SK-N-MC (cell line): ENCODE results near the gene MS4A4E.

Experiments
- DNase-seq: peaks from one replicate; pipeline ENCODE4 v3.0.0-alpha.2; 2011; ENCODE audit warnings: low read depth, low spot score
- H3K27ac ChIP-seq: fragments of 200-600 bp; sonication (generic); 2 replicates; pipeline ENCODE4 v1.5.1; 2016; ENCODE audit warnings: mixed run types
- H3K36me3 ChIP-seq: fragments of 200-600 bp; sonication (generic); 2 replicates; pipeline ENCODE4 v1.6.1; 2017; ENCODE audit warnings: antibody characterized with exemption, low read length, mixed read lengths; ENCODE audit not compliant: insufficient read depth
- H3K4me3 ChIP-seq: fragments of 200-600 bp; sonication (generic); 2 replicates; pipeline ENCODE4 v1.5.1; 2016
- H3K9ac ChIP-seq: fragments of 200-600 bp; sonication (generic); 2 replicates; pipeline ENCODE4 v1.8.0; 2017; ENCODE audit warnings: mixed run types, mixed read lengths; ENCODE audit not compliant: insufficient read length
- H3K9me3 ChIP-seq: fragments of 200-600 bp; sonication (generic); 2 replicates; pipeline ENCODE4 v1.6.1; 2017; ENCODE audit warnings: low read depth, mild to moderate bottlenecking, antibody characterized with exemption, low read length, moderate library complexity, mixed read lengths
- EZH2 ChIP-seq: fragments of 200-600 bp; sonication (generic); IDR thresholded peaks from one replicate; pipeline ENCODE4 v1.6.1; 2017; ENCODE audit warnings: antibody characterized with exemption
- FOXP2 ChIP-seq: optimal IDR thresholded peaks from 2 replicates; pipeline ENCODE3; 2011; ENCODE audit warnings: mild to moderate bottlenecking, moderate library complexity; ENCODE audit not compliant: insufficient read depth; ENCODE audit errors: extremely low read length, control extremely low read depth
- POLR2AphosphoS5 ChIP-seq: IDR thresholded peaks from 2 replicates; pipeline ENCODE4 v1.6.1; 2012; ENCODE audit warnings: mild to moderate bottlenecking, low read depth, low read length, borderline replicate concordance

The MS4A4E gene

GRCh38 chr11:60265373-60266214 lies 22.7 kb upstream of the MS4A4E start:
- no peak for TF ChIP-seq POLR2AphosphoS5
- no peak for TF ChIP-seq EZH2
- Histone ChIP-seq H3K9me3 (no peaks in the 10 kb centered on the region), H3K36me3 (no peaks in the 10 kb centered on the region), H3K9ac (no peak overlapping the region), H3K4me3 (no peak overlapping the region), H3K27ac (no peak overlapping the region)
- DNase-seq, result no peak

- no peaks in the 10 kb centered on the region for H3K9me3 ChIP-seq
- H3K9ac ChIP-seq, result no peak overlapping the region
- DNase-seq, result no peak
- no peak overlapping the region for H3K4me3 ChIP-seq
- no peak overlapping the region for H3K27ac ChIP-seq
- H3K36me3 ChIP-seq, result no peaks in the 10 kb centered on the region
- TF ChIP-seq POLR2AphosphoS5 (no peak), EZH2 (no peak), FOXP2 (no peak)
These were observed 21.7 kb upstream of the MS4A4E start for GRCh38 chr11:60264644-60265043.

DNA sequence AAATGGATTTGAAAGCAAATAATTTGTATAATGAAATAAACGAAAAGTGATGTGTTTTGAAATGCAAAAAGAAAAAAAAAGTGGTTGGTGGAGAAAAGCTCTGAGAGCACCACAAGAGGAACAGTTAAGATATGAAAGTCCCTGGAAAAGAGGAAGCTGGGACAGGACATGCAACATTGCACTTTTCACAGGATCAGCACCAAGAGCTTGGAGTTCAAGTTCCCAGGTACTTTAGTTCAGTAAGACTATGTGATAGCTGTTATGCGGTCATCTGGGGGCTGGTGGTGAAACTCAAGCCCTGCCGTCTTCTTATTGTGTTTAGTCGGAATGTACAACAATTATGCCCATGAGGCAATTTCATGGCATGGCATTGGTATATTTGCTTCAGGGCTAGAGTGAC lies 20.5 kb upstream of the MS4A4E start:
- no peaks in the 10 kb centered on the region for H3K9me3 ChIP-seq
- H3K9ac ChIP-seq, result no peak overlapping the region
- H3K27ac ChIP-seq, result no peak overlapping the region
- no peak for TF ChIP-seq FOXP2
- TF ChIP-seq POLR2AphosphoS5, result no peak
- no peak for TF ChIP-seq EZH2
- no peak for DNase-seq
- no peaks in the 10 kb centered on the region for H3K36me3 ChIP-seq
- H3K4me3 ChIP-seq, result no peak overlapping the region

DNA sequence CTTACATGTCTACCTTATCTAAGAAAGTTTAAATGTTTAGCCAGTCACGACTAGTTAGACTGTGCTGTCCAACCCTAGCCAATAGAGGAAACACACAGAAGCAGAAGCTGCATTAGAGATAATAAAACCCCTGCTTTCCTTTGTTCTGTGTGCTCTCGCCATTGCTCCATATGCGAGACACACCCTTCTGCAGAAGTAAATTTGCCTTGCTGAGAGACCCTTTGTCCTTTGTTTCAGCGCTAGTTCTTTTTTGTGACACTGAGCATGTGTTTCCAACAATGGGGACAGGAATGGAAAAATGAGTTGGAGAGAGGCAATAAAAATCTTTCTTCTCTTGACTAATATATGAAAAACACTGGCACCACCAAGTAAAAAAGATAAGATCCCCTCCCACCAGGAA lies 18.1 kb upstream of the MS4A4E start:
- DNase-seq, result no peak
- H3K27ac ChIP-seq, result no peak overlapping the region
- TF ChIP-seq FOXP2 (no peak), EZH2 (no peak), POLR2AphosphoS5 (no peak)
- H3K9ac ChIP-seq, result no peak overlapping the region
- no peaks in the 10 kb centered on the region for H3K36me3 ChIP-seq
- no peak overlapping the region for H3K4me3 ChIP-seq
- no peaks in the 10 kb centered on the region for H3K9me3 ChIP-seq

- Histone ChIP-seq H3K9me3 (no peaks in the 10 kb centered on the region), H3K36me3 (no peaks in the 10 kb centered on the region), H3K27ac (no peak overlapping the region), H3K4me3 (no peak overlapping the region), H3K9ac (no peak overlapping the region)
- no peak for DNase-seq
- TF ChIP-seq EZH2 (no peak), FOXP2 (no peak), POLR2AphosphoS5 (no peak)
These were observed 15.2 kb upstream of the MS4A4E start for GRCh38 chr11:60257956-60258722.

DNA sequence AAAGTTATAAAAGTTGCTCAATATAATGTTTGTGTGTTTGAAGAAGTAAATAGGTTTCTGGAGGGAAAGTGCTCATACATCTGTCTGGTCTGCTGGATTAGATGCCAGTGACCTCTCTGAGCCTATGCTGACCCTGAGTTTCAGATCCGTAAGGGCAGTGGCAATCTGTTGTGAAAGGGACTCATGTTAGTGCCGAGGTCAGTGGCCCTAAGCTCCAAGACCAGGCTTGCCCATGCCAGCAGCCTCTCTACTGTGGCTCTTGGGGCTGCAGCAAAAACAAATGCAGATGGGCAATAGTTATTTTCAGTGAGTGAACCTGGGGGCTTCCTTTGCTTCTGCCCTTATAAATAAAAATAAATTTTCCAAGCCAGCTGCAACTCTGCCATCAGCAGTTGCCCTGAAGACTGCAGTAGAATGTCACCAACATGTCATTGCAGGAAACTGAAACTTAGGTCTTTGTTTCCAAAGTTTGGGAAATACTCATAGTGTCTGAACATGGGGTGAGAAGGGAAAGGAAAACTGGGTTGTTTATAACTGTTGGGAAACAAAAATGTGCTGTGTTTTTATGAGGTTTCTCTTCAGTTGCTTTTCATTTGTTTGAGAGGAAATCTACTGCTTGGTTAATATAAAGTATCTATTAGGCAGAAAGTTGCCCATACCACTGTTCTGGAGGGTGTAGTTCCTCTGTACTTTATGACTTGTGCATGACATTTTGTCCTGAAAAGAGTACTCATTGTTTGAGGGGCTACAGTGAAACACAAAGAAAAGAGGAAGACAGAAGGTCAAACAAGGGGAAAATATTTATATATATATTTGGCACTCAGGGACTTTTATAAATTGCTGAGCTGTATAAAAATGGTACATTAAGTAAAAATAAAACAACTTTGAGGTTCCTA lies 9.5 kb upstream of the MS4A4E start:
- Histone ChIP-seq H3K9me3 (no peaks in the 10 kb centered on the region), H3K36me3 (no peaks in the 10 kb centered on the region), H3K4me3 (no peak overlapping the region), H3K27ac (no peak overlapping the region), H3K9ac (no peak overlapping the region)
- TF ChIP-seq POLR2AphosphoS5 (no peak), EZH2 (no peak), FOXP2 (no peak)
- DNase-seq, result no peak

GRCh38 chr11:60251485-60252212 lies 8.7 kb upstream of the MS4A4E start:
- H3K27ac ChIP-seq, result no peak overlapping the region
- H3K9ac ChIP-seq, result no peak overlapping the region
- TF ChIP-seq POLR2AphosphoS5, result no peak
- TF ChIP-seq FOXP2, result no peak
- no peak for TF ChIP-seq EZH2
- no peaks in the 10 kb centered on the region for H3K9me3 ChIP-seq
- DNase-seq, result no peak
- H3K36me3 ChIP-seq, result no peaks in the 10 kb centered on the region
- no peak overlapping the region for H3K4me3 ChIP-seq

GRCh38 chr11:60241786-60242185 lies 1.2 kb downstream of the MS4A4E start:
- DNase-seq, result no peak
- Histone ChIP-seq H3K4me3 (no peak overlapping the region), H3K36me3 (no peaks in the 10 kb centered on the region), H3K27ac (no peak overlapping the region), H3K9ac (no peak overlapping the region), H3K9me3 (no peaks in the 10 kb centered on the region)
- TF ChIP-seq FOXP2, result no peak
- no peak for TF ChIP-seq POLR2AphosphoS5
- TF ChIP-seq EZH2, result no peak
